CD4-positive, alpha-beta T cell treated with Interleukin-12 subunit alpha and Interleukin-12 subunit beta, for 1 hour (primary cell): ENCODE results near the gene SLC1A2.
A peak's percentile ranks its signal among the peaks of the same experiment; 100 is the strongest.

Experiments
- DNase-seq: peaks from one replicate; pipeline ENCODE4 v3.0.0-alpha.2; 2020

The SLC1A2 gene

DNA sequence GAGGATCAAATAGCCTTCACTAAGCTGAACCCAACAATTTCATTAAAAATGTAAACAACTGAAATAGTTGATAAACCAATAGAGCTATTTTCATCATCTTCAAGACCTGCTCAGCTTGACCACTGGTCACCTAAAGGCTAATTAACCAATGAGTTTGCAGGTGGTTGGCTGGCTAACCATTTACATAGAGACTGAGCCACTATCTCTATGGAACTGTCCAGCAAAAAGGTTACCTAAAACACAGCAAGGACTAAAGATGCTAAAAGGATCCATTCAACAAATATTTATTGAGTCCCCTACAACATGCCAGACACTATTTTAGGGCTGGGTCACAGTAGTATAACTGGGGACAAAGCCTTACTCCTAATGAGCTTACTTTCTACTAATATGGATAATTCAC lies 156.6 kb downstream of the SLC1A2 start:
- DNase-seq: no peak

DNA sequence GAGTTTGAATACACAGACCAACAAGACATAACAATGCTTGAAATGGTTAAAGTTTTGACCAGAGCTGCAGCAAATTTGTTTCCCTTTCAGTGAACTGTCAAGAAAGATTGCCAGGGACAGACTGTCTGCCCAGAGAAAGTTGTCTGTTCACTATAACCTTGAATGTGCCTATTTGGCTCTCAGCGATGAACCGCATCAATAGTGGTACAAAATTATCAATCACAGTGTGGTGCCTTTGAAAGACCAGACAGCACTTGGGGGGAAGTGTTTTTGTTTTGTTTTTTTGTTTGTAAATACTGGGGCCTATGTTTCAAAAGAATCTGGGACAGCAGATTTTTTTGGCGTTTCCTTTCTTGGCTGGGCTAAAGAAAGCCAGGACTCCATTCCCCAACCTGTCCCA lies 157.3 kb downstream of the SLC1A2 start:
- DNase-seq: no peak

DNA sequence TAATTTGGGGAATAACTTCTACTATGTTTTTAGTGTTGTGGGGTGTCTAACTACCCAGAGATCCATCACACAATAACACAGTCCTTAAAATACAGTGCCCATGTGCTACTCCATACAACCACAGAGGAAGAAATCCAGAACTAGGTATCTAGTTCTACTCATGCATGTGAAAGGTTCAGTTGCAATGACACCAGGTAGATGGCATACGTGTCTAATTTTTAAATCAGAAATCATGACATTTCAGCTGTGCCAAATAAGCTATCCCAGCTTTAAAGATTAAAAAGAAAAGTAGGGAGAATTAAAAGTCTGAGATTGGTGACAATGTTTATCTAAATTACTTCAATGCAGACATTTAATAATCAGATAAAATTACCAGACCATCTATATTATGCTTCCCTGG lies 158.2 kb downstream of the SLC1A2 start:
- no peak for DNase-seq

DNA sequence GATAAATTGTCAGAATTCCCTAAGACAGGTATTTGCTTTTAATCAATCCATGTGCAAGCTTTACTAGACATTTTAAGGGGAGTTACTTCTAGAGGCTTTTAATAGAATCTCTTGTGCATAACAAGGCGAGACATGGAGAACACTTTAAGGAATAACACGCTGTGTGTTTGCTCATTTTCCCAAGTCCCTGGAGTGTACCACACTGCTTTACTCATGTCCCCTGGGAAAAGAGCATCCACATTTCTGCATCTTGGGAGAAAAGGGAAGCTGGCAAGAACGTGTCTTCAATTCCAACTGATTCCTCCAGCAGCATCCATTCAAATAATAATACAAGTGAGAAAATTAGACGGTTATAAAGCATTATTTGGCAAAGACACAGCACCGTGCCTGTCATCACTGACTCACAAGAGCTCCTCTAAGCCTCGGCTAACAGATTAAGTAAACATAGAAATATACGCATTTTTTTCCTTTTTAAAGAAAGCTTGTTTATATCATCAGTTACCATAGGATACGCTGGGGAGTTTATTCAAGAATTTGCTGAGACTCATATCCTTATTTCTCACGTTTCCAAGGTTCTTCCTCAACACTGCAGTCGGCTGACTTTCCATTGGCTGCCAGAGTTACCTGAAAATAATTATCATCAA lies 158.9 kb downstream of the SLC1A2 start:
- DNase-seq: no peak

DNA sequence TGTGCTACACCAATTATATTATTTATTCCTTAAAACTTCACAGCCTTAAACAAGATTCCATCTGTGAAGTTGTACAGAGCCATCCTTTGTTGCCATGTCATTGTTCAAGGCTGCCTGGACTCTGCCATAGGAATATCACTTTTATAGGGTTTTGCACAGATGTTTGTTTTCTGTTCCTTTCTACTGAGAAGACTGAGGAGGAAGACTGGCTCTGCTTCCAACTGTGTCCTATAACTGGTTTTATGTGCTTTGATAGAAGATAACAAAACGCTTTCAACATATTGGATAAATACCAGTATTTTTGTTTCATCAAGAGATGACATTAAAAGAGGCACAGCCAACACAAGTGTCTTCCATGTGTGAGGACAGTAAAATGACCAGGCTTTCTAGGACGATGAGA lies 159.8 kb downstream of the SLC1A2 start:
- no peak for DNase-seq

DNA sequence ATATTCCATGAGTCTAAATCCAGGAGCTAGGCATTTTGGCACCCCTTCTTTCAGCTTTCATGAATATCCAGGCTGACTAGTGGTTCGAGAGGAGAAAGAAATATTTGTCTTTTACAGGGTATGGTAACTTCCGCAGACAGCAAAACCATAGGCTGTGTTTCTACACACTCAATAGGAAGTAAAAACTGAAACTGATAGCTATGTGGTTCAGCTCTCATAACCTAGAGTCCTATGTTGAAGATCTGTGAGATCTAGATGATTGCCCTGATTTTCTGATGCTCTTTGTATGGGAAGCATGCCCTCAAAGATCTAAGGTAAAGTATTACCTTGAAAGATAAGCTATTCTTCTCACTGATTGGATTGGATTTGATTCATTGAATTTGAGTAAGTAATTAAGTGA lies 162.1 kb downstream of the SLC1A2 start:
- peak; percentile 54 for DNase-seq

DNA sequence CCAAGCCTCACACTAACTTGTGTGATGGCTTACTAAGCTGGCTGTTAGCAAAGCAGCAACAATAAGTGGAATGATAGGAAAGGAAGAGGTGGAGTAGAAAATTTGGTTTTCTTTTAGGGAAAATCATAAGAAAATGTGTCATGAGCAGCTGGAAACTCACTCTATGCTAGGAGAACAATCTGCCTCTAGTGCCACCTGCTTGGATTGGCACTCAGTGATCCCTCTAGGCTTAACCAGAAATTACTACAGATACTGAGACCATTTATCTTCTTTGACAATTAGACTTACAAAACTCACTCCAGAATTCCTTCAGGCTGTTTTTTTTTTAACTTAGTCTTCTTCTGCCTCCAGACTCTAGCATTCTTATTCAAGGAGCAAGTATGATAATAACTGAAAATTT lies 163.1 kb downstream of the SLC1A2 start:
- no peak for DNase-seq

DNA sequence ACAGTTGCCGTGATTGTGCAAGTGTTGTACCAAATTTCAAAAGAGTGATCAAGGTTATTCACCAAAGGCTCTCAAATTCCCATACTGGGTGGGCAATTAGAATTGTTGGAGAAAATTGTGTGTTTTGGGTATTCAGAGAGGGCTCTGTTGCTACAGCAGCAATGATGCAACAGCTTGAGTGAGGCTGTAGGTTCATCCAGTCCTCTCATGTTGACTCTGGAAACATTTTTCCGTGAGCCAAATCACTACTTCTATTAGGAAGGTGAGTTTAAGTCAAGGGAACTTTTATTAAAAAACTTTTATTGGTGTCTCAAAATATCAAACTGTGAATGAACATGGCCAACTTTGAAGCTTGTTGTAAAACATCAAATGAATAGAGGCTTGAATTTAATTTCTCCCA lies 163.8 kb downstream of the SLC1A2 start:
- DNase-seq: no peak

DNA sequence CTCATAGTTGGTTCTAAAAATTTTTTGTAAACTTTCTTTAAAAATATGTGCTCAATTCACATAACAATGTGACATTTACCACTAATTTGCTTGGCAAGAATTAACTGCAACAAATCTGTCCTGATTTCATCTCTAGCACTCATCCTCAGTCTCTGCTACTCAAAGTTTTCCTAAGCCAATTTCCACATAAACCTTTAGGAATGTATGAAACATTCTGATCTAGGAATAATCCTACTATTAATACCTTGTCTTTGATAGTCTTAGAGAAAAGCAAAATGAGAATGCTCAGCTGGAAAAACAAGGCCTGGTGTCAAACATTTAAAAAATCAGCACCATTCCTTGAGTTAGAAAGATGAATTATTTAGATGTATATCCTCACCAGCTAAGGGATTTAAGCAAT lies 166.1 kb downstream of the SLC1A2 start:
- DNase-seq: no peak

DNA sequence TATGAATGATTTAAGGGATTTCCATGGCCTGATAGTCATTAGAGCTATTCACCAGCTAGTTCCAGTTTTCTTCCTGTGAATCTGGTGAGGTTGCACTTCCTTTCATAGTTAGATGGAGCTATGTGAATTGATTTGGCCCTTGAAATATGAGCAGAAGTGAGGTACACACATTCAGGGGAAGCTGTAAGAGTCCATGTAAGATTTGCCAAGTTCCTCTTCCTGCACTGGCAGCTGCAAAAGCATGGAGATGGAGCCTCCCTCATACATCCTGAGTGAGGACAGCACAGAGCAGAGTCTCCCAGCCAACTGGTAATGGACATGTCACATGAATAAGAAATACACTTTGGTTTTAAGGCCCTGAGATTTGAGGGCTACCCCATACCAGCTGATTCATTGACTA lies 168.7 kb downstream of the SLC1A2 start:
- no peak for DNase-seq

DNA sequence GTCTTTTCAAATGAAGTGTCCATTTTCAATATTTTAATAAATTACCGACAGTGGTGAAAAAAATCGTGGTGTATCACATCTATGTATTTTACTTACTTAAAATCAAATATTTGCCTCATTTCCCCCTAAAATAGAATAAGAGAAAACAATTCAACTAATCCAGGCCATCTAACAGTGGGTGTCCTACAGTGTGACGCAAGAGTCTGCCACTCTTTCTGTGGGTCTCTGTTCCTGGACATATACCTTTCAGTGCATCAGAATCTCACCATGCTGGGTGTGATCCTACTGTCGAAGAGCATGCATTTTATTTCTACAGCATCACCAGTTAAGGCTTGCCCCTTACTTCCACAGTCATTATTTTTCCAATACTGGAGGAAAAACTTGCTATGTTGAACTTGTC lies 169.2 kb downstream of the SLC1A2 start:
- no peak for DNase-seq

DNA sequence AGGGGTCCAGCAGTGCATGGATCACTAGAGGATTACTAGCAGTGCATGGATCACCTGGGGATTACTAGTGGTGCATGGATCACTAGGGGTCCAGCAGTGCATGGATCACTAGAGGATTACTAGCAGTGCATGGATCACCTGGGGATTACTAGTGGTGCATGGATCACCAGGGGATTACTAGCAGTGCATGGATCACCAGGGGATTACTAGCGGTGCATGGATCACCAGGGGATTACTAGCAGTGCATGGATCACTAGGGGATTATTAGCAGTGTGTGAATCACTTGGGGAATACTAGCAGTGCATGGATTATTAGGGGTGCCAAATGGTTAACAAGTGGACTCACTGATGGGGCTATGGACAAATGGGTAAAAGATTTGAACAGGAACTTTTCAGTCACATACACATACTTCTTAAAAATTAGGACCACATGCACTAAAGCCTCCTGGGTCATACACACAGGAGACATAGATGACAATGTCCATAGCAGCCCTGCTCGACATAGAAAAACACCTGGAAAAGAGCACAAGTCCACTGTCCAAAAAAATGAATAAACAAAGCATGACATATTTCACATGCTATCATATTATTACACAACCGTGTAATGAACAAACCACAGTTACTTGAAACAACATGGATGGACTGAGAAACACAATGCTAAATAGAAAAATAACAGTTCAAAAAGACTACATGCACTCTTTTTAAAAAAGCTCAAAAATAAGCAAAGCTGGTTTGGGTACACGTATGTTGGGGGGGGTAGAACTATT lies 170.6 kb downstream of the SLC1A2 start:
- no peak for DNase-seq

DNA sequence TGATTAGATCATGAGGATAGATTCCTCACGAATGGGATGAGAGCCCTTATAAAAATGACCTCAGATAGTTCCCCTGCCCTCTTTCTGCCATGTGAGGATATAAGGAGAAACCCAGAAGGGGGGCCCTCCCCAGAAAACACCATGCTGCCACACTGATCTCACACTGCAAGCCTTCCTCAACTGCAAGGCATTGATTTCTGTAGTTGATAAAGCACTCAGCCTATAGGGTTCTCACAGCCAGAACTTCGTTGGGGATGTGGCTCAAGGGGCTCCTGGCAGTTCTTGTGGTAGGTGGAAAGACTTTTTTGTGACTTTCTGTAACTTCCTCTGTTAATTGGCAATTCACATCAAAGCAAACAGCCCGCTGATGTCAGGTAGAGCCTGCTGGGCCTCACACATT lies 171.5 kb downstream of the SLC1A2 start:
- peak; percentile 60 for DNase-seq

DNA sequence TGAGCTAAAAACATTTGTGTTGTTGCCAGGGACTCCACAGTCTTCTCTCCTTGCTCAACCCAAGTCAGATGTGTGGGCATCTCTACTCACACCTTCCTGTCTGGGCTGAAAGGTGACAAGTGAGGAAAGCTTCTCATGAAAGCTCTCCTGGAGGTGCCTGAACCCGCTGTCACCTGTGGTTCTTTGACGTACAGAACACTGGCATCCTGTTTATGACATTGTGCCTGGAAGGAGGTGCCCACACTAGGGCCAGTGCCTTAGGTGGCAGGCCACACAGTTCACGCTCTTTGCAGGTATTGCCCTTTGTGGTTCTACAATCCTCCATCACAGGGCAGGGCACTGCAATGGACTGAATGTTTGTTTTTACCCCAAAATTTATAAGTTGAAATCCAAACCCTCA lies 171.9 kb downstream of the SLC1A2 start:
- DNase-seq: peak; percentile 88

DNA sequence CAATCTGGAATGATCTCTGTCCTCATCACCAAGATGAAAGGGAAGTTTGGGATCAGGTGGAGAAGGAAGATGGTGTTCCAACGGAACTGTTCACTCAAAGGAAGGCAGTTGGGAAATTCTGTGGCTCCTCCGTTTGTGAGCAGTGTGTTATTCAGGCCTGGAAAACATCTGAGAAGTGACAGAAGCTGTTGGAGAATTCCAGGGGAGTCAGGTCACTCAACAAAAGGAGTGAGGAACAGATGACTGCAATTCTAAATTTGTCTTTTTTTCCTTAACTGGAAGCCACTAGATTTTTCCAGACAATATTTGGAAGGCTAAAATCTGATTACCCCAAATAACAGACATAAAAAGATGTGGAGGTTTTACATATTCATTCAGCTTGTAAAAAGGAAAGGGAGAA lies 172.6 kb downstream of the SLC1A2 start:
- DNase-seq: no peak

DNA sequence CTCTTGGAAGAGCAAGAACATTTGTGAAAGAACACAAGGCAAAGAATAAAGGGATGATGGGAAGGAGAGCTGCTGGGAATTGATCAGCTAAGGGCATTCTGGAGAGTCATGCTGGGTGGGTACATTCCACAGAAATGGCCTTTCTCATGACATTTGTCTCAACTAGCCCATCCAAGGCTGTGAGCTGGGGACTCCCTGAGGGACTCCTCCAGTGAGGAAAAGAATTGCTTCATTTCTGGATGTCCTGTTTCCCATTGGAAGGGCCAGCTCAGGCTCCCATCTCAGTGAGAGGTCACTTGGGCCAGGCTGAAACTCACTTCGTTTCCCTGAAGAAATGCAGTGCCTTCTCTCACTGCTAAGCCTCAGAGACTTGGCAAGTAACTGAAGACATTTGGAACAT lies 173.6 kb downstream of the SLC1A2 start:
- no peak for DNase-seq

DNA sequence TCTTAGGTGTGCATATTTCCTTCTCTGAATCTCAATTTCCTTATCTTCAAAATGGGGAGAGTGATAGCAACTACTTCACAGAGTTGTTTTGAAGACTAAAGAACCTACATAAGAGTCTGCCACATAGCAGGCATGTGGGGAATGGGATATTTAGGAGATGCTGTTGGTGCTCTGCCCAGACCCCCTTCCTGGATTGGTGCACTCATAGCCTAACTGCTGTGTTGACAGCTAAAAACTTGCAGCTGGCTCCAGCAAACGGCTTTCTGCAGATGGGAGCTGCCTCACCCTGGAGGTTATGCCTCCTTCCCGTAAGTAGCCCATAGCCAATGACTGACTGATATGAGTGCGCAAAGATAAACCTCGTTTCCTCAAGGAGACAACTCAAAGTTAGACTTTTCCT lies 174.3 kb downstream of the SLC1A2 start:
- DNase-seq: no peak

DNA sequence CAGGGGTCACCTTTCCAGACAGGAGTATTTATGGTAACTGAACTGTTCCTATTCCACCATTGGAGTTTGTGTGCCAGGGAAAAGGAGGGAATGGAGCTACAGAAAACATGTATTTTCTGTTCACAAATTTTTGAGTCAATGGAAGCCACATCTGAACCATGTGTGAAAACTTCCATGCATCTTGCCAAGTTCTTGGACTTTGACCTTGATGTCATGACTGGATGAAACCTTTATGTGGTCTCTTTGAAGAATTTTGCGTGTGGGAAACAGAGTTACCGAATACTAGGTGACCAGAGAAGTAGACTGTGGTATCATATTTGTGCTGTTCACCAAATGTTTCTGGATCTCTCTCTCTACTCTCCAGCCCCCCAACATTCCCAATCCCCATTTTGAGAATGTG lies 175.6 kb downstream of the SLC1A2 start:
- DNase-seq: no peak

DNA sequence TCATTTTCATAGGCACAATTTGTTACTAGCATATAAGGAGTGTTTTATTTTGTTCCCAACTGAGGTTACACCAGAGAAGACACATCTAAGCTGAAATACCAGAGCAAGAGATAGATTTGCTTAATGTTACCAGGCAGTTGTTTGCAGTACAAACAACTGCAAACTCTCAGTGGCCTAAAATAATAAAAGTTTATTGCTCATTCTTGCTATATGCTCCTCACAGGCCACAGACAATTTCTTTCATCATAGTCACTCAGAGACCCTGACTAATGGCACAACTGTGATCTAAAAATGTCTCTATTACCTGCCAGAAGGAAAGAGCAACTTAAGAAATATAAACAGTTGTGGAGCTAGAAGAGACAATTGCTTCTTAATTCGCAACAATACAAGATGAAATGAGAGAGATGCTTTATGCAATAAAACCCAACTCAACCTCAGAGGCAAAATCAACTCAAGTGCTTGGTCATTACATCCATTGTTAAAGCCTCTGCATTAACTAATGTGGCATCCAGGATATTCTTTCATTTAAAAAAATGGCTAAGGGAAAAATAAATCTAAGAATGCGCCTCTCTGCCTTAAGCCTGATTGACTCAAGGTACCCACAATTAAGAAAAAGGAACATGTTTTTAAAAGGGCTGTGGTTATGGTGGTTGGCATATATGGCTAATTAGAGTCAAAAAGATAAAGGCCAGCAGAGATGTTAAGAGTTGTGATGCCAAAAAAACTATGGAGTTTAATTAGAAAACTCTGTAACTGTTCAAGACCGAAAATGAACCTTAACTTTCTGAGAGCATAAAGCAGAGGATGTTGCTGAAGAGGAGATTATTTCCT lies 176.7 kb downstream of the SLC1A2 start:
- no peak for DNase-seq

DNA sequence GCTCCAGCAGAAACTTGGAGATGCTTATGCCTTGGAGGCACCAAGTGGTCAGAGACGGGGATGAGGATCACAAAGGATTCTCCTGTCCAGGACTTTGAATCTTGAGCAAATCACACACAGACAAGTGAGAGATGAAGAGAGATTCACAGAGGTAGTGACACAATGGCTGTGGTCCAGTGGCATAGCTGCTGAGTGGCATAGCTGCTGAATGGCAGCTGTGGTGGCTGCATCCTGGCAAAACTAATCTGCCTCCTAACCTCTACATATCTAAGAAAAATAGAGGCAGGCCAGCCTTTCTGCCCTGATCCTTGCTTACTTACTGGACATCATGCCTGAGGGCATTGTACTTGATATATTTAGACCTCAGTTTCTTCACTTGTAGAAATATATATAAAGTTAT lies 177.8 kb downstream of the SLC1A2 start:
- DNase-seq: no peak

DNA sequence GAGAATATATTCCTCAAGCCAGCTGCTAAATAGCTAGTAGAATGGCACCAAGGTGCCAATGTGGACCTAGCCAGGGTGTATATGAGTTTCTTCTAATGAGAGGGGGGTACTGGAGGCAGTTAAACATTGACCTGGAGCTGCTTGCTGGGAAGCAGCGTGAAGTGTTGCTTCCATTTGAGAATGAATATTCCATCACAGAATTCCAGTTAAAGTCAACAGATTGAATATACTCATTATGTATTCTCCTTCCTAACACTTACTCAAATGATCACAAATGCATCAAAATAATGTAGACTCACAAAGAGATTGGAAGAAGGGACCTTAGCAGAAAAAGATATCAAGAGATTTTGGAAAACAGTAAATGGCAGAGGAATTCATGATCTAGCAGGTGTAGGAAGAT lies 178.3 kb downstream of the SLC1A2 start:
- DNase-seq: no peak

DNA sequence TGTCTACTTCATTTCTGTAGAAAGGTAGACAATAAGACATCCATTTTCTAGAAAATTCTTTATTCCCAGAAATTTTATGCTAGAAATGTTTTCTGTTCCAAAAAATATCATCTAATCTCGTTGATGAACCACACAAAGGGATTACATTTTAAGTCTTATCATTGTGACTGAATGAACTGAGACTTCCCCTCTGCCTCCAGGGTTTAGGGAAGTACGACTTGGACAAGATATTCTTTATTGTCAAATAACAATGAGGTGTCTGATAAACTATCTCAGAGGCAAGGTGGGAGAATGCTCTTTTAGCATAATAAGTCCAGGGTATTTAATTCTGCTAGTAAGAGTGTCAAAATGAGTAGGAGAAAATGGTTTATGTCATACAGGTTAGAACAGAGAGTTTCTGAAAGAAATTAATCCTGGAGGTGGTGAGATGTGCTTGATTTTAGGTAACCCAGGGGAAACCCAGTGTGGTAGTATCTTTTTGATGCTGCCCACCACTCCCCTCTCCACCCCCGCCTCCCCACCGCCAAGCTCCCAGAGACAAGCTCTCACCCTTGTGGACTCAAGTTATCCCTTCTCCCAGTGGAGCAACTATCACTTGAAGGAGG lies 179.8 kb downstream of the SLC1A2 start:
- no peak for DNase-seq

DNA sequence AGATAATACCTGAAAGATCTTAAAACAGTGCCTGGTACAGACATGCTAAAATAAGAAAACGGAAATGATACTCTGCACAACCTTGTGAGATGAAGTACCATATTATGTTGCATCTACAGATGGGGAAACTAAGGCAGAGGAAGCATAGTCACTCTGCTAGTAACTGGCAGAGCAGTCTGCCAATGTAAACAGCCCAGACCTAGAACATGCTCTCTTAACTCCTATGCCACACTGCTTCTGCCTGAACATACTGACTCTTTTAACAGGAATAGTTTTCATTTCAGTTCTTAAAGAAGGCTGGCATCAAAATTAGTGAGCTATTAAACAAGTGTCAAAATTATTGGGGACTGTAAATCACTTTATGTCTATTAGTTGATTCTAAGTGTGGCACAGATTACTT lies 180.5 kb downstream of the SLC1A2 start:
- DNase-seq: no peak
